GM12874 (cell line): Measurements from ENCODE around the gene COMT.

Source experiments
- TF ChIP-seq, protein P1 (sequence below): IDR thresholded peaks from 2 replicates; pipeline ENCODE4 v1.5.1; 2011; ENCODE audit warnings: low read depth, mild to moderate bottlenecking, control low read depth, low read length, moderate library complexity; ENCODE audit not compliant: insufficient read depth

The COMT gene

DNA sequence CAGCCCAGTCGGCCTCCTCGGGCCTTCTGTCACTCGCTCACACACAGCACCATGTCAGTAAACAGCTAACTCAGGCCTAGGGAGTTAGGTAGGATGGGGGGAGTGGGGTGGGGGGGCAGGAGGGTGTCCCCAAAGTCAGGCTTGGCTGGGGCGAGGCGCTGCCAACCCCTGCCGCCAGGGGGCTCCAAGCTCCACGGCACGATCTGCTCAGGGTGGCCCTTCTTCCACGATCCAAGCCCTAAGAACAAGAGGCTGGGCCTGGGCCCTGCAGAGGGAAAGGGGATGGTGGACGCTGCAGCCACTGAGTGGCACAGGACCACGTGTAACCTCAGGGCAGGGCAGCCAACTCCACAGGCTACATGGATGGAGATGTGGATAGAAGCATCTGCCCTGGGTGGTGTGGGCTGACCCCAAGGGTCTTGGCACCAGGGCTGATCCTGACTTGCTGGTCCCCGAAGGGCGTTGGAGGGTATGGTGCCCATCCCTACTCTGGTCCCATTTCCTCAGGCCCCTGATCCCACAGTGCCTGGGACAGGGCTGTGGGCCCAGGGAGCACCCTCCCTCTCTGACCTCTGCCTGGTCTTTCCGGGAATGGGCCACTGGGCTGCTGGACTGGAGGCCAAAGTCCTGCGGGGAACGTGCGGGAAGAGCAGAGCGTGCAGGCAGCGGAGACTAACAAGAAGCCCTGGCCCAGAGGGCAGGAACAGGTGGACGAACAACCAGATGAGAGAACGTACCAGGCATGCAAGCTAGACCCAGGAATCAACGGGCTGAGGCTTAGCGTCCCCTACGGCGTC, 29.1 kb downstream of the COMT start:
- TF ChIP-seq, protein P1, sequence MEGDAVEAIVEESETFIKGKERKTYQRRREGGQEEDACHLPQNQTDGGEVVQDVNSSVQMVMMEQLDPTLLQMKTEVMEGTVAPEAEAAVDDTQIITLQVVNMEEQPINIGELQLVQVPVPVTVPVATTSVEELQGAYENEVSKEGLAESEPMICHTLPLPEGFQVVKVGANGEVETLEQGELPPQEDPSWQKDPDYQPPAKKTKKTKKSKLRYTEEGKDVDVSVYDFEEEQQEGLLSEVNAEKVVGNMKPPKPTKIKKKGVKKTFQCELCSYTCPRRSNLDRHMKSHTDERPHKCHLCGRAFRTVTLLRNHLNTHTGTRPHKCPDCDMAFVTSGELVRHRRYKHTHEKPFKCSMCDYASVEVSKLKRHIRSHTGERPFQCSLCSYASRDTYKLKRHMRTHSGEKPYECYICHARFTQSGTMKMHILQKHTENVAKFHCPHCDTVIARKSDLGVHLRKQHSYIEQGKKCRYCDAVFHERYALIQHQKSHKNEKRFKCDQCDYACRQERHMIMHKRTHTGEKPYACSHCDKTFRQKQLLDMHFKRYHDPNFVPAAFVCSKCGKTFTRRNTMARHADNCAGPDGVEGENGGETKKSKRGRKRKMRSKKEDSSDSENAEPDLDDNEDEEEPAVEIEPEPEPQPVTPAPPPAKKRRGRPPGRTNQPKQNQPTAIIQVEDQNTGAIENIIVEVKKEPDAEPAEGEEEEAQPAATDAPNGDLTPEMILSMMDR = peak; percentile 99

DNA sequence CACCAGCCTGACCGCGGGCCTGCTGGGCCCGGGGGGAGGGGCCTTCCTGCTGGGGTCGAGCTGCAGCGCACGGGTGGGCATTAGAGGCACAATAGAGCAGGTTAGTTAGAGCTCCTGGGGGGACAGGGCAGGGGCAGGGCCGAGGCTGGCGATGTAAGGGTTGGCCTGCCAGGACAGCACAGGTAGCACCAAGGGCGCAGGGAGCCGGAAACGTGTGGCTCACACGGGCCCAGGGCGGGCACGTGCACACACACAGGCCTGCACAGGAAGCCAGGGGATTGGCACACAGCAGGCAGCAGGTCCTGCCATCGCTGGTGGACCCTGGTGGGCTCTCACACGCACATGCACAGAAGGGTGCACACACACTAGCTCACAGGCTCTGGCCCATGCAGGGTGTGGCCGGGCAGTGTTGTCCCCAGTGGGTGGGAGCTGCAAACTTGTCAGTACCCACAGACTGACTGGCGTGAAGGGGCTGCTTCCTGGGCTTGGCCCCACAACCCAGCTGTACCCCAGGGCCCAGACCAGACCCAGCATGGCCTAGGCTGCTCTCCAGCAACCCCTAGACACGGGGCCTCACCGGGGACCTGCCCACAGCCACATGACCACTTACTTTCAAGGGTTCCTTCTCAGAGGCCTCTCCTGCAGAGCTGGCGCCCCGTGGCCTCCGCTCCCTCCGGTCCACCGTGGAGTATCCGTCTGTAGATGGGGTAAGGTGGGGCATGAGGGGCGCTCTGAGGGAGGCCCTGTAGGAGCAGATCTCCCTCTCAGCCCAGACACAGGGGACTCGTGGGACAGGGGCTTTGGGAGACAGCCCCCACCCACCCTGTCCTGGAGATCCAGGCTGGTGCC, 29.9 kb downstream of the COMT start:
- TF ChIP-seq, protein P1 = no peak

DNA sequence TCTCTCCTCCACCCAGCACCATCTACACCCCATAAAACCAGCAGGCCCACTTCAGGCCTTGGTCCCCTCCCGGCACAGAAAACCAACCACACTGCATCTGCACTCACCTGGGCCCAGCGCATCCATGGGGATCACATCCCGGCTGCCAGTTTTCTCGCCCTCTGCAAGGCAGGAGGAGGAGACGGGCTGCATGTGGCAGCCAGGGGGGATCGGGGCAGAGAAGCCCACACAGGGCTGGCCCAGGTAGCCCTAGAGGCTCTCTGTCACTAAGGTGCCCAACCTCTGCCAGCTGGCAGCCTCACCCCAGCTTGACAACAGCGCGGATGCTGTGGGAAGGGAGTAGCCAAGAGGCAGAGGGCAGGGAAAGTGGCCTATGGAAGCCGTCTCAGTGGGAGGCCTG, 30.7 kb downstream of the COMT start:
- TF ChIP-seq, protein P1 = no peak

DNA sequence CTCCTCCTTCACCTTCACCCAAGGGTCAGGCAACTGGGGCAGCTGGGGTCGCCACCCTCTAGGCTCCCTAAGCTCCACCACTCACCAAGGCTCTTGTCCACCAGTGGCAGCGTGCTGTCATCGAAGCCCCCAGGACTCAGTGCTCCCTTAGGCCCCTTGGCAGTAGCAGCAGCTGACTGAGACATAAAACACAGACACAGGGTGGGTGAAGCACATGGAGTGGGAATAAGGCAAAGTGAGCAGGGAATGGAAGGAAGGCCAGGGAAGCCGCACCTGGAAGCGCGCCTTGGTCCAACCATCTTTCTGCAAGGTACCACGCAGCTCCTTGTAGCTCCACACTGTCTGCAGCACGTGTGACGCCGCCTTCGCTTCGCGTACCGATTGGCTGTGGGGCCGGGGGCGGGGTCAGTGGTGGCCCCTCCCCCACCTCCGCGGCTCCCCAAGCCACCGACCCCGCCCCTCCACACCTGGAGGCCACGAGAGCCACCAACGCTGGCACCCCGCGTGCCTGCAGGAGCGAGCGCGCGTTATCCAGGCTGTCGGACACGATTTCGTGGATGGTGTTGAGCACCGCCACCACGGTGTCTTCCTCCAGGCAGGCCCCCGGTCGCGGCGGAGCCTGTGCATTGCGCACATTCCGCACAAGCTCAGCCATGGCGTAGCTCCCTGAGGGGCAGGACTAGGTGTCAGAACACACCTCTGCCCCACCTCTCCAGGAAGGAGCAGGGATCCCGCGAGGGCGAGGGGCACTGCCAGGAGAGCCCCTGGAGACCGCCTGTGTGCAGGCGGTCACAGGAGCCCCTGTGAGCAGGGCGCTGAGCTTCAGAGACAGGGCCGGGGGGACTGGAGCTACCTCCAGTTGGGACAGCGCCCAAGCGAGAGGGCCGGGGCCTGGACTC, 31.3 kb downstream of the COMT start:
- TF ChIP-seq, protein P1 = no peak

DNA sequence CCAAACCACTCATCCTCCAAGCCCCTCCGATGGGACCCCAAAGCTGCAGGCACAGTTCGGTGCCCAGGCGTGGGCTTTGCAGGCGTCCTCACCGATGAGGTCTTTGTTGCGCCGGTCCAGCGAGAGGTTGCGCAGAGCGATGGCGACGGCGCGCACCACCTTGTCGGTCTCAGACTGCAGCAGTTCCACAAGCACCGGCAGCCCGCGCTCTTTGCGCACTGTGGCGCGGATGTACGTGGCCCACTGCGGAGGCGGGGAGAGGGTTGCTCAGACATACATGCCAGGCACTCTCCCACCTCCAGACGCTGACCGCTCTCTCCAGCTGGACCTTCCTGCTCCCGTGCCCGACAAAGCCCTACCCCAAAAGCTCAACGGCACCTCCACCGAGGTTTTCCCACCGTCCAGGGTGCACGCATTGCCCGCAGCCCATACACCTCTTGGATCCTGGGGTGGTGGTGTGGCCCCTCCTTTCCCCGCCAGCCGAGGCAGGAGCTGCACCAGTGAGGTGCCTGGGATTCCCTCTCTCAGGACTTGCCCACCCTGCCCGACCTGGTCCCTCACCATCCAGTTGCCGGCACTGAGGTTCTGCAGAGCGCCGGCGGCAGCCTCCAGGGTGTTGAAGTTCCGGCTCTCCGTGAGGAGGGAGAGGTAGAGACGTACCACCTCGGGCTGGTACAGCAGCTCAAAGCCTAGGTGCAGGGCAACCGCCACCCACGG, 32.1 kb downstream of the COMT start:
- TF ChIP-seq, protein P1 = no peak

DNA sequence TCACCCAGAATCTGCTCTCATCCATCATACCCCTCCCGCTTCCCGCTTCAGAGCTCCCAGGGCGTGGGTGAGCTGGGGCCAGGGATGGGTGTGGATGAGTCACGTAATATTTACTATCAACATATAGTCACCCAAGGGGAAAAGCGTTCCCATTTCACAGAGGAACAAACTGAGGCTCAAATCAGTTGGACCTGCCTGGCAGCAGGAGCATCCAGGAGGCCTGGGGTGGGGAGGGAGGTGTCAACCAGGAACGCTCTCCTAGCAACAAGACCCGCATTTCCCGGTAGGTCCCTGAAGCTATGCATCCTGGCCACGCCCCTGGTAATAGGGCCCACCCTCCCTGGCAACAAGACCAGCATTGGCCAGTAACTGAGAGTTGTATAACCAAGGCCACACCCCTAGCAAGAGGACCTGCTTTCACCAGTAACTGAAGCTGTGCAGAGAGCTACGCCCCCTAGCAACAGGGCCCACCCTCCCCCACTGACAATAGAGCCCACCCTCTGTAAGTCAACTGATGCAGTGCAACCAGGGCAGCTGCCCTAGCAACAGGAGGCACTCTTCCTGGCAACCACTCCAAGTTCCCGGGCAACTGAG, 32.8 kb downstream of the COMT start:
- TF ChIP-seq, protein P1 = no peak
